ENCODE data around the gene WWOX.

- TF ChIP-seq POLR2AphosphoS5 (IDR thresholded peaks at IDR 0.05; ENCODE audit: borderline replicate concordance, low read depth, low read length) (no peak), EZH2 (IDR thresholded peaks at IDR 0.05) (no peak)
Measured at GRCh38 chr16:78552716-78553115, 453.3 kb downstream of the WWOX start.

Data from SK-N-MC (cell line).